Heart left ventricle (tissue), 16 donors: ENCODE data around the gene SPSB4. TPM values are rescaled to one million over a fixed set of nuclear protein-coding genes. Genes with fewer than 3 reads are reported as not detected.

Source experiments
- ATAC-seq, 4 donors: fragments of 200-7000 bp; cut with Tn5 transposase; one replicate each; pipeline ENCODE4 v1.9.1; 2020 to 2022; ENCODE audit warnings: moderate library complexity in 4 of 4, mild to moderate bottlenecking in 3 of 4, moderate number of reproducible peaks in 1 of 4
- DNase-seq, 5 donors: peaks; one replicate each; pipeline ENCODE4 v3.0.0-alpha.2; 2020
- H3K27ac ChIP-seq, 12 donors: fragments of 200-600 bp; sonication (generic) in 4 of 12; one replicate each; pipeline versions ENCODE4 v1.5.0 to v1.8.0; 2016 to 2022; ENCODE audit warnings: mild to moderate bottlenecking in 2 of 12
- H3K27me3 ChIP-seq, 9 donors: fragments of 200-600 bp; sonication (generic) in 2 of 9; one replicate each; pipeline versions ENCODE4 v1.5.1 to v1.8.0; 2016 to 2022; ENCODE audit warnings: mild to moderate bottlenecking in 3 of 9
- H3K36me3 ChIP-seq, 9 donors: fragments of 200-600 bp; sonication (generic) in 2 of 9; one replicate each; pipeline versions ENCODE4 v1.5.0 to v1.8.0; 2018 to 2022; ENCODE audit warnings: mild to moderate bottlenecking in 2 of 9
- H3K4me1 ChIP-seq, 12 donors: fragments of 200-600 bp; sonication (generic) in 4 of 12; one replicate each; pipeline versions ENCODE4 v1.5.0 to v1.8.0; 2016 to 2022; ENCODE audit warnings: mild to moderate bottlenecking in 3 of 12
- H3K4me3 ChIP-seq, 12 donors: fragments of 200-600 bp; sonication (generic) in 4 of 12; one replicate each; pipeline versions ENCODE4 v1.5.0 to v1.8.0; 2017 to 2022; ENCODE audit warnings: mild to moderate bottlenecking in 9 of 12, moderate library complexity in 4 of 12
- H3K9me3 ChIP-seq, 12 donors: fragments of 200-600 bp; sonication (generic) in 4 of 12; one replicate each; pipeline versions ENCODE4 v1.5.0 to v1.8.0; 2016 to 2022; ENCODE audit warnings: mild to moderate bottlenecking in 1 of 12
- POLR2A ChIP-seq, 2 donors: fragments of 450-650 bp; IDR thresholded peaks; one replicate each; pipeline ENCODE4 v1.6.1; 2017; ENCODE audit warnings: antibody characterized with exemption in 2 of 2, mild to moderate bottlenecking in 2 of 2, moderate library complexity in 2 of 2
- WGBS, 4 donors: extraction: QIAGEN DNeasy Blood & Tissue Kit in 2 of 4; methylation state at CpG; one replicate each; pipeline versions ENCODE4 v1.1.5 to v1.1.7; 2013 to 2018; 5-methylcytosine and 5-hydroxymethylcytosine counted together
- intact Hi-C, 10 donors: fragments of 100-400 bp; cut with DNase I; formaldehyde crosslinking; loops; one replicate each; pipeline versions ENCODE4 v1.11.1 to v1.14.2; 2022
- polyA plus RNA-seq, 2 donors: library from polyadenylated mRNA; stranded (reverse); fragments of 200-250 nt; gene quantifications; one replicate each; pipeline ENCODE4 v1.2.3, GENCODE V29; 2013
- total RNA-seq, 9 donors: library from RNA; depleted of rRNA in 2 of 9; stranded (reverse); fragments of >200 nt in 2 of 9; fragmentation: NEBNext Ultra II Directional in 3 of 9; extraction: Animal tissue kit (Norgen Biotek cat#: 25700) in 3 of 9; gene quantifications; one replicate each; pipeline versions ENCODE4 v1.1.0 to v1.2.4, GENCODE V29; 2016 to 2023
- TF ChIP-seq, protein P1 (sequence below), 12 donors: fragments of 200-600 bp; sonication (generic) in 4 of 12; IDR thresholded peaks; one replicate each; pipeline versions ENCODE4 v1.5.0 to v1.8.0; 2018 to 2022; ENCODE audit warnings: antibody characterized with exemption in 12 of 12, mild to moderate bottlenecking in 5 of 12
- donor health status: ischemic (EF 13 %, LVEDD 7.1; RV severe dilation, severe dysfunction).
- donor health status: healthy with polysubstance abuse.
- donor health status: DM: no; HTN: yes; CAD: no.
- donor health status: DM: no; HTN: no; CAD: no.
- donor health status: ischemic (EF 25% LVEDD 6.9; RV normal size, moderate dysfunction).
- donor health status: ischemic (EF 25% LVEDD 5.7; RV mildly dilated, moderate dysfunction).
- donor health status: healthy.
- donor health status: DM: yes; HTN: yes; CAD: no.
- donor health status: ischemic (EF 35%, LVEDD 5.7; RV mildly dilated, moderate dysfunction).
- donor health status: nonischemic (EF 11% LVEDD 7.7; RV severe dilation, severe dysfunction).
- donor health status: DM: yes; HTN: yes; CAD: no.
- donor health status: PGD.
- donor health status: ischemic (EF 29% LVEDD 5.4; RV normal size, mild dysfunction).
- donor health status: nonischemic (EF 23%, LVEDD 6.1; RV moderate dilation, normal function).

The SPSB4 gene
- total and polyA plus RNA-seq, 11 donors = 3.3 to 11.1 (median 4.8) TPM

GRCh38 chr3:141108039-141108438 is 56.9 kb downstream of the SPSB4 start:
- Histone ChIP-seq H3K4me1 (peaks cover 0 to 31% (median 6%) of the 10 kb centered on the region in 12 donors), H3K36me3 (no peaks in the 10 kb centered on the region), H3K27me3 (no peaks in the 10 kb centered on the region), H3K4me3 (no peak overlapping the region), H3K9me3 (peaks cover 0 to 6% (median 0%) of the 10 kb centered on the region in 12 donors), H3K27ac (peak overlapping the region in 5 of 12 donors; percentile 22 to 83 (median 54))
- TF ChIP-seq, protein P1, sequence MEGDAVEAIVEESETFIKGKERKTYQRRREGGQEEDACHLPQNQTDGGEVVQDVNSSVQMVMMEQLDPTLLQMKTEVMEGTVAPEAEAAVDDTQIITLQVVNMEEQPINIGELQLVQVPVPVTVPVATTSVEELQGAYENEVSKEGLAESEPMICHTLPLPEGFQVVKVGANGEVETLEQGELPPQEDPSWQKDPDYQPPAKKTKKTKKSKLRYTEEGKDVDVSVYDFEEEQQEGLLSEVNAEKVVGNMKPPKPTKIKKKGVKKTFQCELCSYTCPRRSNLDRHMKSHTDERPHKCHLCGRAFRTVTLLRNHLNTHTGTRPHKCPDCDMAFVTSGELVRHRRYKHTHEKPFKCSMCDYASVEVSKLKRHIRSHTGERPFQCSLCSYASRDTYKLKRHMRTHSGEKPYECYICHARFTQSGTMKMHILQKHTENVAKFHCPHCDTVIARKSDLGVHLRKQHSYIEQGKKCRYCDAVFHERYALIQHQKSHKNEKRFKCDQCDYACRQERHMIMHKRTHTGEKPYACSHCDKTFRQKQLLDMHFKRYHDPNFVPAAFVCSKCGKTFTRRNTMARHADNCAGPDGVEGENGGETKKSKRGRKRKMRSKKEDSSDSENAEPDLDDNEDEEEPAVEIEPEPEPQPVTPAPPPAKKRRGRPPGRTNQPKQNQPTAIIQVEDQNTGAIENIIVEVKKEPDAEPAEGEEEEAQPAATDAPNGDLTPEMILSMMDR (IDR thresholded peaks at IDR 0.05) = no peak
- TF ChIP-seq POLR2A (IDR thresholded peaks at IDR 0.05) = no peak
- 27 to 72% (median 57%) methylated on average over 6 of the region's 6 CpGs for WGBS, 4 donors
- intact Hi-C loops = loop anchor here (5.0 to 10.0 kb wide), 7 partner anchors 53 to 213 kb away; partner anchors contain the start of gene SPSB4 (in 5 of the 10)
- ATAC-seq (no peak), DNase-seq (no peak)

DNA sequence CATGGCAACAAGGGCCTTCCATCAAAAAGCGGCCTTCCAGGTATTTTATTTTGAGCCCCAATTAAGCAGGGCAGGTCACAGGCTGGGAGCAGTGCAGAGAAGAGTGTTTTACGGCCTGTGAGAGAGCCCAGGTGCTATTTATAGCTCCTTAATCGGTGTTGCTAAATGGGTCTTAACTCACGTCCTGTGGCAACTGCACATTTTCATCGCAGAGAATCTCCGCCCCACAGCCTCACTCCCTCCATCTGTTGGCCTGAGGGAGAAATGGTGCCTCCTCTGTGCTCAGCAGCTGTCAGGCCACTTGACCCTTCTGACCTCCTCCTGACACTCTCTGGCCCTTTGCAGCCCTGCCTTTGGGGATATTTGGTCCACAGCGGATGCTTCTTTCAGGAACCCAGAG is 58.6 kb downstream of the SPSB4 start:
- H3K27me3 ChIP-seq = no peaks in the 10 kb centered on the region
- peaks cover 0 to 32% (median 11%) of the 10 kb centered on the region in 12 donors for H3K4me1 ChIP-seq
- peak overlapping the region in 11 of 12 donors; percentile 45 to 89 (median 78) for H3K27ac ChIP-seq
- WGBS, 4 donors = 39 to 43% (median 41%) methylated on average over 7 of the region's 7 CpGs
- intact Hi-C loops = loop anchor here (5.0 to 10.0 kb wide), 7 partner anchors 55 to 215 kb away; partner anchors contain the start of gene SPSB4 (in 5 of the 10)
- TF ChIP-seq, protein P1 (IDR thresholded peaks at IDR 0.05) = peak in 9 of 12 donors; percentile 18 to 55 (median 30)
- TF ChIP-seq POLR2A (IDR thresholded peaks at IDR 0.05) = no peak
- no peak overlapping the region for H3K4me3 ChIP-seq
- H3K9me3 ChIP-seq = peaks cover 0 to 6% (median 0%) of the 10 kb centered on the region in 12 donors
- DNase-seq = peak in 4 of 5 donors; percentile 49 to 65 (median 56)
- no peaks in the 10 kb centered on the region for H3K36me3 ChIP-seq
- ATAC-seq = peak; percentile 91 to 94 (median 93)

DNA sequence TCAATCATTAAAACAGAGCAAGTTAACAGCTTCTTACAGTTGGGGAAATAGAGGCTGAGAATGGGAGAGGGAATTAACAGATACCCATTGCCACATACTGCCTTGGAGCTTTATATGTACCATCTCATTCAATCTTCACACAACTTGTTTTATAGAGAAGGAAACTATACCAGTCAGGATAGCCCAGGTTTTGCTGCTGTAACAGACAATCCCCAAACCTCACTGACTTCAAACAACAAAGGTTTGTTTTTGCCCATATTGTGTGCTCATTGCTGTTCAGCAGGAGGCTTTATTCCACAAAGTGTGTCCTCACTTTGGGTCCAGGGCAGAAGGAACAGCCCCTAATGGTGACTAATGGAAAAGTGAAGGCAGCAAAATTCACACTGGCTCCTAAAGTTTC is 59.2 kb downstream of the SPSB4 start:
- DNase-seq = no peak
- Histone ChIP-seq H3K4me3 (no peak overlapping the region), H3K36me3 (no peaks in the 10 kb centered on the region), H3K4me1 (peaks cover 0 to 35% (median 15%) of the 10 kb centered on the region in 12 donors), H3K27ac (peak overlapping the region in 6 of 12 donors; percentile 75 to 87 (median 81)), H3K27me3 (no peaks in the 10 kb centered on the region), H3K9me3 (peaks cover 0 to 6% (median 0%) of the 10 kb centered on the region in 12 donors)
- TF ChIP-seq, protein P1 (IDR thresholded peaks at IDR 0.05) = no peak
- no peak for TF ChIP-seq POLR2A (IDR thresholded peaks at IDR 0.05)
- intact Hi-C loops = no loop called here
- ATAC-seq = no peak

- Histone ChIP-seq H3K36me3 (no peaks in the 10 kb centered on the region), H3K4me3 (no peak overlapping the region), H3K9me3 (peaks cover 0 to 6% (median 0%) of the 10 kb centered on the region in 12 donors), H3K4me1 (peaks cover 0 to 41% (median 17%) of the 10 kb centered on the region in 12 donors), H3K27ac (no peak overlapping the region), H3K27me3 (no peaks in the 10 kb centered on the region)
- no peak for DNase-seq
- no peak for TF ChIP-seq POLR2A (IDR thresholded peaks at IDR 0.05)
- TF ChIP-seq, protein P1 (IDR thresholded peaks at IDR 0.05) = no peak
- no peak for ATAC-seq
- intact Hi-C loops = no loop called here
- WGBS, 4 donors = 88 to 92% (median 91%) methylated on average over 11 to 12 of the region's 12 CpGs
These were observed 60.4 kb downstream of the SPSB4 start for GRCh38 chr3:141111364-141112155.
